H9 (cell line): Measurements from ENCODE around the gene TMEM184A. TPM values are rescaled to one million over a fixed set of nuclear protein-coding genes. Genes with fewer than 3 reads are reported as not detected.

Source experiments
- DNase-seq: peaks from one replicate; pipeline ENCODE4 v3.0.0-alpha.2; 2017
- H2AFZ ChIP-seq: one replicate; pipeline ENCODE4 v1.6.1; 2013; ENCODE audit warnings: mild to moderate bottlenecking, low read length, control low read depth, moderate library complexity
- H2AK5ac ChIP-seq: 2 replicates; pipeline ENCODE4 v1.6.1; 2013; ENCODE audit warnings: low read length, control low read depth, mixed read lengths; ENCODE audit not compliant: insufficient read length
- H2BK120ac ChIP-seq: one replicate; pipeline ENCODE4 v1.6.1; 2013; ENCODE audit warnings: low read depth, mild to moderate bottlenecking, low read length, control low read depth, inconsistent platforms; ENCODE audit not compliant: poor library complexity, severe bottlenecking
- H2BK12ac ChIP-seq: 2 replicates; pipeline ENCODE4 v1.6.1; 2013; ENCODE audit warnings: low read length, control low read depth, mixed read lengths, low read depth; ENCODE audit not compliant: insufficient read length
- H2BK15ac ChIP-seq: 2 replicates; pipeline ENCODE4 v1.6.1; 2013; ENCODE audit warnings: low read depth, low read length, control low read depth
- H2BK20ac ChIP-seq: one replicate; pipeline ENCODE4 v1.6.1; 2013; ENCODE audit warnings: low read depth, mild to moderate bottlenecking, low read length, control low read depth, inconsistent platforms; ENCODE audit not compliant: poor library complexity, severe bottlenecking
- H2BK5ac ChIP-seq: 2 replicates; pipeline ENCODE4 v1.6.1; 2013; ENCODE audit warnings: low read length, control low read depth, mixed read lengths; ENCODE audit not compliant: insufficient read length
- H3K14ac ChIP-seq: 2 replicates; pipeline ENCODE4 v1.6.1; 2013; ENCODE audit warnings: low read length, control low read depth; ENCODE audit not compliant: insufficient read depth
- H3K18ac ChIP-seq: 2 replicates; pipeline ENCODE4 v1.6.1; 2013; ENCODE audit warnings: low read depth, mild to moderate bottlenecking, mixed read lengths, low read length, control low read depth; ENCODE audit not compliant: insufficient read length
- H3K23ac ChIP-seq: 2 replicates; pipeline ENCODE4 v1.6.1; 2013; ENCODE audit warnings: low read length, control low read depth, mixed read lengths, low read depth; ENCODE audit not compliant: insufficient read length
- H3K23me2 ChIP-seq: 2 replicates; pipeline ENCODE4 v1.6.1; 2013; ENCODE audit warnings: low read depth, mild to moderate bottlenecking, mixed read lengths, low read length, control low read depth; ENCODE audit not compliant: insufficient read length, poor library complexity, severe bottlenecking
- H3K27ac ChIP-seq: 2 replicates; pipeline ENCODE4 v1.5.1; 2013; ENCODE audit warnings: low read length, control low read depth, mixed read lengths, low read depth; ENCODE audit not compliant: insufficient read length
- H3K27me3 ChIP-seq: 2 replicates; pipeline ENCODE4 v1.6.1; 2013; ENCODE audit warnings: low read length, control low read depth, inconsistent platforms; ENCODE audit not compliant: insufficient read depth
- H3K4ac ChIP-seq: 2 replicates; pipeline ENCODE4 v1.6.1; 2013; ENCODE audit warnings: low read depth, mild to moderate bottlenecking, control low read depth, inconsistent platforms, low read length, moderate library complexity
- H3K4me1 ChIP-seq: 2 replicates; pipeline ENCODE4 v1.6.1; 2013; ENCODE audit warnings: low read length, control low read depth, inconsistent platforms; ENCODE audit not compliant: insufficient read depth
- H3K4me2 ChIP-seq: 2 replicates; pipeline ENCODE4 v1.6.1; 2013; ENCODE audit warnings: low read length, control low read depth, mixed read lengths; ENCODE audit not compliant: insufficient read length, insufficient read depth
- H3K56ac ChIP-seq: 2 replicates; pipeline ENCODE4 v1.6.1; 2013; ENCODE audit warnings: low read depth, mild to moderate bottlenecking, mixed read lengths, low read length, control low read depth; ENCODE audit not compliant: insufficient read length
- H3K79me1 ChIP-seq: 2 replicates; pipeline ENCODE4 v1.6.1; 2013; ENCODE audit warnings: low read depth, mild to moderate bottlenecking, moderate library complexity, low read length, control low read depth, inconsistent platforms; ENCODE audit not compliant: insufficient read depth, poor library complexity, severe bottlenecking
- H3K79me2 ChIP-seq: 2 replicates; pipeline ENCODE4 v1.6.1; 2013; ENCODE audit warnings: low read length, control low read depth, inconsistent platforms; ENCODE audit not compliant: insufficient read depth
- H3K9ac ChIP-seq: 2 replicates; pipeline ENCODE4 v1.6.1; 2013; ENCODE audit warnings: low read length, control low read depth, mixed read lengths; ENCODE audit not compliant: insufficient read length; ENCODE audit errors: extremely low read depth
- H3K9me3 ChIP-seq: one replicate; pipeline ENCODE4 v1.6.1; 2013; ENCODE audit warnings: low read depth, low read length, inconsistent platforms; ENCODE audit not compliant: control insufficient read depth
- H3T11ph ChIP-seq: one replicate; pipeline ENCODE4 v1.6.1; 2013; ENCODE audit warnings: mild to moderate bottlenecking, low read length, control low read depth, inconsistent platforms
- H4K20me1 ChIP-seq: one replicate; pipeline ENCODE4 v1.6.1; 2013; ENCODE audit not compliant: control insufficient read depth, insufficient read length, insufficient read depth
- H4K5ac ChIP-seq: 2 replicates; pipeline ENCODE4 v1.6.1; 2013; ENCODE audit warnings: low read depth, mild to moderate bottlenecking, mixed read lengths, low read length, control low read depth; ENCODE audit not compliant: insufficient read length
- H4K8ac ChIP-seq: replicated peaks from 2 replicates; pipeline ENCODE4 v1.6.1; 2013; ENCODE audit warnings: low read length, control low read depth, mixed read lengths, low read depth; ENCODE audit not compliant: insufficient read length
- H4K91ac ChIP-seq: 2 replicates; pipeline ENCODE4 v1.6.1; 2013; ENCODE audit warnings: low read depth, mild to moderate bottlenecking, moderate library complexity, mixed read lengths, low read length, control low read depth; ENCODE audit not compliant: insufficient read length
- H3K27ac Mint-ChIP-seq, 3 experiments: 2 replicates in 2 of 3; 3 replicates in 1 of 3; pipeline ENCODE4 v1.8.0; 2020 to 2021; ENCODE audit warnings: mixed read lengths in 3 of 3, mild to moderate bottlenecking in 1 of 3, moderate library complexity in 1 of 3
- H3K27me3 Mint-ChIP-seq: 2 replicates; pipeline ENCODE4 v1.8.0; 2021; ENCODE audit warnings: low read depth, mild to moderate bottlenecking, moderate library complexity, mixed read lengths
- H3K36me3 Mint-ChIP-seq, 3 experiments: 2 replicates in 2 of 3; 3 replicates in 1 of 3; pipeline ENCODE4 v1.8.0; 2020 to 2021; ENCODE audit warnings: low read depth in 3 of 3, mixed read lengths in 3 of 3; ENCODE audit not compliant: insufficient read depth in 1 of 3
- H3K4me1 Mint-ChIP-seq, 2 experiments: 2 replicates each; pipeline ENCODE4 v1.8.0; 2020; ENCODE audit warnings: mixed read lengths in 2 of 2
- H3K4me3 Mint-ChIP-seq, 2 experiments: 2 replicates in 1 of 2; 3 replicates in 1 of 2; pipeline ENCODE4 v1.8.0; 2020 to 2021; ENCODE audit warnings: mild to moderate bottlenecking in 2 of 2, mixed read lengths in 2 of 2, moderate library complexity in 1 of 2
- H3K9me3 Mint-ChIP-seq, 2 experiments: 2 replicates in 1 of 2; 3 replicates in 1 of 2; pipeline ENCODE4 v1.8.0; 2020; ENCODE audit warnings: mild to moderate bottlenecking in 2 of 2, mixed read lengths in 2 of 2, moderate library complexity in 1 of 2
- WGBS: extraction: QIAGEN DNeasy Blood & Tissue Kit; methylation state at CpG from one replicate; pipeline ENCODE4 v1.1.7; 2013; ENCODE audit warnings: missing lambda C conversion rate, low lambda C conversion rate, mixed read lengths; ENCODE audit not compliant: insufficient read length; ENCODE audit errors: extremely low coverage; 5-methylcytosine and 5-hydroxymethylcytosine counted together
- total RNA-seq: library from RNA; stranded (reverse); gene quantifications from 2 replicates; pipeline ENCODE4 v1.2.1, GENCODE V29; 2021
- TF ChIP-seq, protein P1 (sequence below): fragments of 200-600 bp; sonication (generic); conservative IDR thresholded peaks from 3 replicates; pipeline ENCODE4 v1.8.0; 2021; ENCODE audit warnings: antibody characterized with exemption, mild to moderate bottlenecking

TMEM184A gene
- total RNA-seq, 1 experiment from 2014 or later, result 1.3 TPM

DNA sequence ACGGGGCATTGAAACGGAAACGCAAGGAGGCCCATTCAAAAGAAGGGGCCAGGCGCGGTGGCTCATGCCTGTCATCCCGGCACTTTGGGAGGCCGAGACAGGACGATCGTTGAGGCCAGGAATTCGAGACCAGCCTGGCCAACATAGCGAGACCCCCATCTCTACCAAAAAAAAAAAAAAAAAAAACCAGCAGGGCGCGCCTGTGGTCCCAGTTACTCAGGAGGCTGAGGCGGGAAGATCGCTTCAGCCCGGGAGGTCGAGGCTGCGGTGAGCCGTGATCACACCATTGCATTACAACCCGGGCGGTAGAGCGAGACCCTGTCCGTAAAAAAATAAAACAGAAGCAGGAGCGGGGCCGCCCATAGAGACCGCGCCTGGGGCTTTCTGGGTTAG is 13.4 kb upstream of the TMEM184A start:
- no peak overlapping the region for H2BK20ac ChIP-seq
- H2AK5ac ChIP-seq, result no peak overlapping the region
- H3K9me3 ChIP-seq, result no peaks in the 10 kb centered on the region
- H2BK12ac ChIP-seq, result no peak overlapping the region
- no peaks in the 10 kb centered on the region for H3K27me3 ChIP-seq
- Mint-ChIP-seq H3K36me3 (peaks cover 8 to 46% (median 34%) of the 10 kb centered on the region in 3 experiments), H3K27ac (peak overlapping the region in 2 of 3 experiments; percentile 77 to 81; a peak in 2 of 7 replicates), H3K4me1 (peaks cover 13 to 23% of the 10 kb centered on the region in 2 experiments), H3K9me3 (no peaks in the 10 kb centered on the region), H3K27me3 (no peaks in the 10 kb centered on the region), H3K4me3 (peak overlapping the region; percentile 82 to 83)
- no peak overlapping the region for H4K8ac ChIP-seq
- H3K27ac ChIP-seq, result no peak overlapping the region
- no peak overlapping the region for H2BK120ac ChIP-seq
- no peaks in the 10 kb centered on the region for H3K4me1 ChIP-seq
- H4K20me1 ChIP-seq, result no peaks in the 10 kb centered on the region
- H3T11ph ChIP-seq, result no peak overlapping the region
- no peak overlapping the region for H3K9ac ChIP-seq
- no peak overlapping the region for H4K91ac ChIP-seq
- peaks cover 4% of the 10 kb centered on the region for H3K23me2 ChIP-seq
- no peak overlapping the region for H3K56ac ChIP-seq
- no peak overlapping the region for H3K18ac ChIP-seq
- no CpG with 5 or more reads among the region's 27 CpGs for whole genome bisulfite sequencing
- no peak overlapping the region for H3K14ac ChIP-seq
- no peak overlapping the region for H4K5ac ChIP-seq
- peak overlapping the region; percentile 84 for H3K4me2 ChIP-seq
- H2BK15ac ChIP-seq, result no peak overlapping the region
- no peak overlapping the region for H2AFZ ChIP-seq
- H3K23ac ChIP-seq, result no peak overlapping the region
- no peak overlapping the region for H2BK5ac ChIP-seq
- no peak overlapping the region for H3K4ac ChIP-seq
- H3K79me2 ChIP-seq, result no peaks in the 10 kb centered on the region
- no peaks in the 10 kb centered on the region for H3K79me1 ChIP-seq
- TF ChIP-seq, protein P1, sequence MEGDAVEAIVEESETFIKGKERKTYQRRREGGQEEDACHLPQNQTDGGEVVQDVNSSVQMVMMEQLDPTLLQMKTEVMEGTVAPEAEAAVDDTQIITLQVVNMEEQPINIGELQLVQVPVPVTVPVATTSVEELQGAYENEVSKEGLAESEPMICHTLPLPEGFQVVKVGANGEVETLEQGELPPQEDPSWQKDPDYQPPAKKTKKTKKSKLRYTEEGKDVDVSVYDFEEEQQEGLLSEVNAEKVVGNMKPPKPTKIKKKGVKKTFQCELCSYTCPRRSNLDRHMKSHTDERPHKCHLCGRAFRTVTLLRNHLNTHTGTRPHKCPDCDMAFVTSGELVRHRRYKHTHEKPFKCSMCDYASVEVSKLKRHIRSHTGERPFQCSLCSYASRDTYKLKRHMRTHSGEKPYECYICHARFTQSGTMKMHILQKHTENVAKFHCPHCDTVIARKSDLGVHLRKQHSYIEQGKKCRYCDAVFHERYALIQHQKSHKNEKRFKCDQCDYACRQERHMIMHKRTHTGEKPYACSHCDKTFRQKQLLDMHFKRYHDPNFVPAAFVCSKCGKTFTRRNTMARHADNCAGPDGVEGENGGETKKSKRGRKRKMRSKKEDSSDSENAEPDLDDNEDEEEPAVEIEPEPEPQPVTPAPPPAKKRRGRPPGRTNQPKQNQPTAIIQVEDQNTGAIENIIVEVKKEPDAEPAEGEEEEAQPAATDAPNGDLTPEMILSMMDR, result no peak
- no peak for DNase-seq
